SU-DHL-6 (cell line): ENCODE measurements around the gene GET4.

Experiments used
- H2AFZ ChIP-seq: fragments of 200-600 bp; sonication (generic); 2 replicates; pipeline ENCODE4 v1.6.1; 2014; ENCODE audit warnings: low read depth, mild to moderate bottlenecking, moderate library complexity, mixed read lengths, antibody characterized with exemption, low read length; ENCODE audit not compliant: severe bottlenecking
- H3F3A ChIP-seq: fragments of 200-600 bp; shearing (Covaris generic); 2 replicates; pipeline ENCODE4 v1.6.0; 2016; ENCODE audit warnings: antibody characterized with exemption, mild to moderate bottlenecking; ENCODE audit not compliant: insufficient read depth
- H3K27ac ChIP-seq: fragments of 200-600 bp; sonication (generic); 2 replicates; pipeline ENCODE4 v1.5.1; 2016; ENCODE audit warnings: low read depth, mild to moderate bottlenecking, low read length, moderate library complexity, mixed read lengths
- H3K27me3 ChIP-seq: fragments of 200-600 bp; sonication (generic), shearing (Covaris generic); 2 replicates; pipeline ENCODE4 v1.6.0; 2014; ENCODE audit warnings: mild to moderate bottlenecking, low read length
- H3K36me3 ChIP-seq: fragments of 200-600 bp; sonication (generic); 2 replicates; pipeline ENCODE4 v1.6.1; 2014; ENCODE audit warnings: mild to moderate bottlenecking, low read length, mixed read lengths
- H3K4me2 ChIP-seq: fragments of 300-600, 200-600 bp; shearing (Covaris generic), sonication (generic); 2 replicates; pipeline ENCODE4 v1.6.0; 2014; ENCODE audit warnings: low read length, low read depth, mild to moderate bottlenecking; ENCODE audit not compliant: poor library complexity, severe bottlenecking
- H3K4me3 ChIP-seq: fragments of 200-600 bp; sonication (generic); 2 replicates; pipeline ENCODE4 v1.5.1; 2014; ENCODE audit warnings: antibody characterized with exemption, low read length, mild to moderate bottlenecking, mixed read lengths; ENCODE audit not compliant: insufficient read depth, poor library complexity, severe bottlenecking
- H3K79me2 ChIP-seq: fragments of 200-600 bp; sonication (generic); 2 replicates; pipeline ENCODE4 v1.6.1; 2014; ENCODE audit warnings: mild to moderate bottlenecking, low read length, moderate library complexity; ENCODE audit not compliant: insufficient read depth
- H3K9ac ChIP-seq: fragments of 200-600 bp; sonication (generic); 2 replicates; pipeline ENCODE4 v1.7.0; 2014; ENCODE audit warnings: mild to moderate bottlenecking, low read length
- H3K9me2 ChIP-seq: fragments of 200-600 bp; sonication (generic); replicated peaks from 2 replicates; pipeline ENCODE4 v1.6.1; 2014; ENCODE audit warnings: low read length; ENCODE audit not compliant: insufficient read depth
- H3K9me3 ChIP-seq: fragments of 200-600 bp; sonication (generic); 2 replicates; pipeline ENCODE4 v1.6.1; 2014; ENCODE audit warnings: low read length, mixed read lengths; ENCODE audit not compliant: insufficient read depth
- H4K20me1 ChIP-seq: fragments of 200-600 bp; sonication (generic); 2 replicates; pipeline ENCODE4 v1.6.1; 2014; ENCODE audit warnings: low read depth, mild to moderate bottlenecking, antibody characterized with exemption, low read length, moderate library complexity, mixed read lengths
- EZH2phosphoT487 ChIP-seq: fragments of 200-600 bp; sonication (generic), shearing (Covaris generic); conservative IDR thresholded peaks from 2 replicates; pipeline ENCODE4 v1.6.1; 2018; ENCODE audit warnings: mild to moderate bottlenecking, antibody characterized with exemption, low read length, moderate library complexity, mixed read lengths
- TF ChIP-seq, protein P1 (sequence below): fragments of 200-600 bp; sonication (generic); IDR thresholded peaks from one replicate; pipeline ENCODE4 v1.5.1; 2017; ENCODE audit warnings: antibody characterized with exemption, mild to moderate bottlenecking, low read length, moderate library complexity; ENCODE audit not compliant: insufficient read depth, poor library complexity, severe bottlenecking

The GET4 gene

DNA sequence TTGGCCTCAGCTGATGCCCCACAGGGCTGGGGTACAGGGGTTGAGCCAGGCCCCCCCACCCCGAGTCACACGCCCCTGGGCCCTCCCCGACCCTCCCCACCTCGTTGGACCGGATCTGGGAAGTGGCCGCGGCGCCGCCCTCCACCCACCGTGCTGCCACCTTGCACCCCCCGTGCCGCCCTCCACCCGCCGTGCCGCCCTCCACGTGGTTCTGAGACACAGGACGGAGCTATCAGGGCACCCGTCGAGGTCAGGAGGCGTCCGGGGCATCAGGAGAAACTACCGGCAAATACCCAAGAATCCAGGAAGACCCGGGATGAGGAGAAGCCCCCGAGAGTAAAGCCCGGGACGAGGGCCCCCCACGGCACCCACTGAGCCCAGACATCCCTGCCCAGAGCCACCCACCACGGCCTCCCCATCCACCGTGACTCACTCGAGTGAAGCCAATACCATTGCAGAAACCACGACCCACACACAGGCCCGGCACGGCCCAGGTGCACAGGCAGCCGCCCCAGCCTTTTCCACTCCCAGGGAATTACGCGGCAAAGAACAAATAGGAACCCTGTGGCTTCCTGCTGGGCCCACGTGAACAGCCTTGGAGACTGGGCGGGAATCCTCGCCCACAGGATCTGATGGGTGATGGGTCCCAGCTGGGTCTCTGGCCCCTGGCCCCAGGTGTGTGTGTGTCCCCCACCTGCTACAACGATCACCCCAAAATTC lies 44.2 kb downstream of the GET4 start:
- no peak for TF ChIP-seq EZH2phosphoT487
- TF ChIP-seq, protein P1, sequence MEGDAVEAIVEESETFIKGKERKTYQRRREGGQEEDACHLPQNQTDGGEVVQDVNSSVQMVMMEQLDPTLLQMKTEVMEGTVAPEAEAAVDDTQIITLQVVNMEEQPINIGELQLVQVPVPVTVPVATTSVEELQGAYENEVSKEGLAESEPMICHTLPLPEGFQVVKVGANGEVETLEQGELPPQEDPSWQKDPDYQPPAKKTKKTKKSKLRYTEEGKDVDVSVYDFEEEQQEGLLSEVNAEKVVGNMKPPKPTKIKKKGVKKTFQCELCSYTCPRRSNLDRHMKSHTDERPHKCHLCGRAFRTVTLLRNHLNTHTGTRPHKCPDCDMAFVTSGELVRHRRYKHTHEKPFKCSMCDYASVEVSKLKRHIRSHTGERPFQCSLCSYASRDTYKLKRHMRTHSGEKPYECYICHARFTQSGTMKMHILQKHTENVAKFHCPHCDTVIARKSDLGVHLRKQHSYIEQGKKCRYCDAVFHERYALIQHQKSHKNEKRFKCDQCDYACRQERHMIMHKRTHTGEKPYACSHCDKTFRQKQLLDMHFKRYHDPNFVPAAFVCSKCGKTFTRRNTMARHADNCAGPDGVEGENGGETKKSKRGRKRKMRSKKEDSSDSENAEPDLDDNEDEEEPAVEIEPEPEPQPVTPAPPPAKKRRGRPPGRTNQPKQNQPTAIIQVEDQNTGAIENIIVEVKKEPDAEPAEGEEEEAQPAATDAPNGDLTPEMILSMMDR, result no peak

DNA sequence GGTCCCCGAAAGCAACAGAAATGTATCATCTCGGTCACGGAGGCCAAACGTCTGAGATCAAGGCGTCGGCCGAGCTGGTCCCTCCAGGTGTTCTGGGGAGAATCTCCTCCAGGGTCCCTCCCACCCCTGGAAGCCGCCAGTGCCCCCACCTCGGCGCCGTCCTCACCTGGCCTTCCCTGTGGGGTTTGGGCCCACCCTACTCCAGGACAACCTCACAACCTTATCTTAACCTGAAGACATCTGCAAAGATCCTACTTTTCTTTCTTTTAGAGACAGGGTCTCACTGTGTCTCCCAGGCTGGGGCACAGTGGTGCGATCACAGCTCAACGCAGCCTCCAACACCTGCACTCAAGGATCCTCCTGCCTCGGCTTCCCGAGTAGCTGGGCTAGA lies 44.7 kb downstream of the GET4 start:
- Histone ChIP-seq H4K20me1 (no peaks in the 10 kb centered on the region), H3K4me2 (no peak overlapping the region), H3K9ac (no peak overlapping the region), H3F3A (no peaks in the 10 kb centered on the region), H3K9me2 (no peaks in the 10 kb centered on the region), H3K36me3 (no peaks in the 10 kb centered on the region), H3K27ac (no peak overlapping the region), H2AFZ (no peak overlapping the region), H3K27me3 (no peaks in the 10 kb centered on the region), H3K9me3 (no peaks in the 10 kb centered on the region), H3K79me2 (no peaks in the 10 kb centered on the region), H3K4me3 (no peak overlapping the region)
- TF ChIP-seq, protein P1, result no peak
- TF ChIP-seq EZH2phosphoT487, result no peak

More for the DNA sequence above, 44.2 kb downstream of the GET4 start:
- Histone ChIP-seq H3K9me2 (no peaks in the 10 kb centered on the region), H3K27ac (no peak overlapping the region), H2AFZ (no peak overlapping the region), H3K27me3 (no peaks in the 10 kb centered on the region), H3K79me2 (no peaks in the 10 kb centered on the region), H3F3A (no peaks in the 10 kb centered on the region), H3K4me3 (no peak overlapping the region), H3K9ac (no peak overlapping the region), H3K36me3 (no peaks in the 10 kb centered on the region), H4K20me1 (no peaks in the 10 kb centered on the region), H3K9me3 (no peaks in the 10 kb centered on the region), H3K4me2 (no peak overlapping the region)

DNA sequence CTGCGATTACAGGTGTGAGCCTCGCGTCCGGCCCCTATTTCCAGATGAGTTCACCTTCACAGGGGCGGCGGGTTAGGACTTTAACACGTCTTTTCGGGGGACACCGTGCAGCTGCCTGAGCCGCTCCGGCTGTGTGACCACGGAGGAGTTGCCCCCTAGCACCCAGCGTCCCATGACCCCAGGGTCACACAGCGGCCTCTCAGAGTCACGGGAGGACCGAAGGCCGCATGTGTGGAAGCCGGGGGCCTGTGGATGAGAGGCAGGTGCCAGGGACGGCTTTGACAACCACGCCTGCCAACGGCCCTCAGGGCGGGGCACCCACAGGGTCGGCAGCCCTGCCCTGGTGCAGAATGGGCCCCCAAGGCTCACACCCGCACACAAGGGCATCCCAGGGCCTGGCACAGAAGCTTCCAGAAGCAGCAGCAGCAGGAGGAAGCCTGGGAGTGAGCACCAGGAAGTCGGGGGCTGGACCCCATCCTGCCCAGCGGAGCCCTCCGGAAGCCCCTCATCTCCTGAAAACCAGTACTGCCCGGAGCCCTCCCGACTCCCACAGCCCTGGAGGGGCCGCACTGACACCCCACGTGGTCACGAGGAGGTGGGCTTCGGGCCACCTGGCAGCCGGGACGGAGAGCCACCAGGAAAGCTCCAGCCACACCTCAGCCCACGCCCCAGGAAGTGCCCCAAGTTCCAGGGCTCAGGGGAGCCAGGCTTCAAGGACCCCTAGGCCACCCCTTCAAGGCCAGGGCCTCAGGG lies 45.4 kb downstream of the GET4 start:
- Histone ChIP-seq H3K9me2 (no peaks in the 10 kb centered on the region), H3F3A (no peaks in the 10 kb centered on the region), H3K4me3 (no peak overlapping the region), H3K27me3 (no peaks in the 10 kb centered on the region), H3K27ac (no peak overlapping the region), H3K9me3 (no peaks in the 10 kb centered on the region), H3K9ac (no peak overlapping the region), H2AFZ (no peak overlapping the region), H3K36me3 (no peaks in the 10 kb centered on the region), H3K79me2 (no peaks in the 10 kb centered on the region), H3K4me2 (no peak overlapping the region), H4K20me1 (no peaks in the 10 kb centered on the region)
- TF ChIP-seq, protein P1, result no peak
- no peak for TF ChIP-seq EZH2phosphoT487
